Stimulated activated naive CD8-positive, alpha-beta T cell treated with anti-CD3 and anti-CD28 coated beads, Interleukin-15, Interleukin-2, amounts not matched to agents 100 ng/mL and 50 ng/mL, for 24 hours (primary cell): Measurements from ENCODE around the gene SGF29.
"Not testable (repeated sequence)": the region's sequence is repeated elsewhere in the genome, so short reads cannot be mapped to it uniquely, and the experiment has no call there.

ENCODE experiments used
- H3K27ac Mint-ChIP-seq: one replicate; pipeline ENCODE4 v1.8.0; 2021; ENCODE audit warnings: mild to moderate bottlenecking, mixed read lengths
- H3K27me3 Mint-ChIP-seq: one replicate; pipeline ENCODE4 v1.8.0; 2021; ENCODE audit warnings: mixed read lengths
- H3K36me3 Mint-ChIP-seq: one replicate; pipeline ENCODE4 v1.8.0; 2021; ENCODE audit warnings: low read depth, mixed read lengths
- H3K4me1 Mint-ChIP-seq: one replicate; pipeline ENCODE4 v1.8.0; 2021; ENCODE audit warnings: low read depth, mixed read lengths
- H3K4me3 Mint-ChIP-seq: one replicate; pipeline ENCODE4 v1.8.0; 2021; ENCODE audit warnings: mild to moderate bottlenecking, mixed read lengths
- H3K9me3 Mint-ChIP-seq: one replicate; pipeline ENCODE4 v1.8.0; 2021; ENCODE audit warnings: mixed read lengths

The SGF29 gene

DNA sequence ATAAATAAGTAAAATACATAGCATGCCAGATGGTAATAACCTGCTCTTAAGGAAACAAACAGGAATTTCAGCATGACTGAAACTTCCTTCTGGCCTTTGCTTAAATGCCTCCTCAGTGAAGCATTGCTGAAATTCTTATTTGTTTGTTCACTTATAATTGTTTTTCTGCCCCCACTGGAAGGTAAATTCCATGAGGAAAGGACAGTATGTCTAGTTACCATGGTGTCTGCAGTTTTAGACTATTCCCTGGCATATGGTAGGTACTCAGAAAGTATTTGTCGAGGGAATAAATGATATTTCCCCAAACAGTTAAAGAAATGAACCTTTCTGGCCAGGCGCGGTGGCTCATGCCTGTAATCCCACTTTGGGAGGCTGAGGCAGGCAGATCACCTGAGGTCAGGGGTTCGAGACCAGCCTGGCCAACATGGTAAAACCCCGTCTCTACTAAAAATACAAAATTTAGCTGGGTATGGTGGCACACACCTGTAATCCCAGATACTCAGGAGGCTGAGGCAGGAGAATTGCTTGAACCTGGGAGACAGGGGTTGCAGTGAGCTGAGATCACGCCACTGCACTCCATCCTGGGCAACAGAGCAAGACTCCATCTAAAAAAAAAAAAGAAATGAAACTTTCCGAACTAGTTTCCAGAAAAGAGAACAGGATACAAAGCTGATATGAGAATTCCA lies 26.5 kb upstream of the SGF29 start:
- not testable (repeated sequence) for H3K36me3 Mint-ChIP-seq, H3K4me3 Mint-ChIP-seq, H3K27ac Mint-ChIP-seq, H3K9me3 Mint-ChIP-seq, H3K27me3 Mint-ChIP-seq
- peaks cover 10% of the 10 kb centered on the region for H3K4me1 Mint-ChIP-seq

GRCh38 chr16:28527985-28528384 lies 25.7 kb upstream of the SGF29 start:
- no peak overlapping the region for H3K27ac Mint-ChIP-seq
- no peaks in the 10 kb centered on the region for H3K27me3 Mint-ChIP-seq
- H3K36me3 Mint-ChIP-seq: no peaks in the 10 kb centered on the region
- no peak overlapping the region for H3K4me3 Mint-ChIP-seq
- H3K4me1 Mint-ChIP-seq: peaks cover 7% of the 10 kb centered on the region
- no peaks in the 10 kb centered on the region for H3K9me3 Mint-ChIP-seq

DNA sequence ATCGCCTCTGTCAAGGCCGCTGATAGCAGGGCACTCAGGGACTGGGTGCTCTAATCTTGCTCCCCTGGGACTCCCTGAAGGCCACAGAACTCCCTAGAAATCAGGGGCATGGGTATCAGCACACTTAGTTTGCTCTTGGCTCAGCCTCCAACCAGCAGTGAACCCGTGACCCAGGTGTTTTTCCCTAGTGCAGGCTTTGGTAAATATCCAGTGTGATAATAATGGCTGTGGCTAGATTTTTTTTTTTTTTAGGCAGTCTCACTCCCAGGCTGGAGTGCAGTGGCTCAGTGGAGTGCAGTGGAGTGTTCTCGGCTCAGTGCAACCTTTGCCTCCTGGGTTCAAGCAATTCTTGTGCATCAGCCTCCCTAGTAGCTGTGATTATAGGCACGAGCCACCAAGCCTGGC lies 25.3 kb upstream of the SGF29 start:
- no peak overlapping the region for H3K4me3 Mint-ChIP-seq
- H3K9me3 Mint-ChIP-seq: no peaks in the 10 kb centered on the region
- H3K4me1 Mint-ChIP-seq: peaks cover 6% of the 10 kb centered on the region
- H3K36me3 Mint-ChIP-seq: no peaks in the 10 kb centered on the region
- no peak overlapping the region for H3K27ac Mint-ChIP-seq
- H3K27me3 Mint-ChIP-seq: no peaks in the 10 kb centered on the region

DNA sequence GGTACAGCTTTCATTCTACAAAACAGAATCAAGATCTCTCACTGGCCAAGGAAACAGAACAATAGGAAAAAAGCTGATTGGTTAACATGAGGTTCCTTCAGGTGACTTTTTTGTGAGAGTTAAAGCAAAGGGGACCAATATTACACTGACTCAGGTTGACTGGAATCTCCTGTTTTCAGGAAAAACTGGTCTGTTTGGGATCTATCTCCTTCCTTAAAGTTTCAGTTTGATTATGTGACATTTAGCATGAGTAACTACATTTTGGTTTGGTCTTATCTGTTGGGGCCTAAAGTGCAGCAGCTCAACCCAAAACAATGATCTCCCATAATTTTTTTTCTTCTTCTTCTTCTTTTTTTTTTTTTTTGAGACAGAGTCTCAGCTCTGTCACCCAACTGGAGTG lies 24.6 kb upstream of the SGF29 start:
- no peaks in the 10 kb centered on the region for H3K36me3 Mint-ChIP-seq
- H3K9me3 Mint-ChIP-seq: no peaks in the 10 kb centered on the region
- peaks cover 10% of the 10 kb centered on the region for H3K4me1 Mint-ChIP-seq
- H3K27ac Mint-ChIP-seq: no peak overlapping the region
- H3K27me3 Mint-ChIP-seq: no peaks in the 10 kb centered on the region
- no peak overlapping the region for H3K4me3 Mint-ChIP-seq

GRCh38 chr16:28531777-28532744 lies 21.7 kb upstream of the SGF29 start:
- Mint-ChIP-seq H3K4me1 (peaks cover 22% of the 10 kb centered on the region), H3K4me3 (no peak overlapping the region), H3K9me3 (no peaks in the 10 kb centered on the region), H3K27ac (no peak overlapping the region), H3K36me3 (no peaks in the 10 kb centered on the region), H3K27me3 (no peaks in the 10 kb centered on the region)

DNA sequence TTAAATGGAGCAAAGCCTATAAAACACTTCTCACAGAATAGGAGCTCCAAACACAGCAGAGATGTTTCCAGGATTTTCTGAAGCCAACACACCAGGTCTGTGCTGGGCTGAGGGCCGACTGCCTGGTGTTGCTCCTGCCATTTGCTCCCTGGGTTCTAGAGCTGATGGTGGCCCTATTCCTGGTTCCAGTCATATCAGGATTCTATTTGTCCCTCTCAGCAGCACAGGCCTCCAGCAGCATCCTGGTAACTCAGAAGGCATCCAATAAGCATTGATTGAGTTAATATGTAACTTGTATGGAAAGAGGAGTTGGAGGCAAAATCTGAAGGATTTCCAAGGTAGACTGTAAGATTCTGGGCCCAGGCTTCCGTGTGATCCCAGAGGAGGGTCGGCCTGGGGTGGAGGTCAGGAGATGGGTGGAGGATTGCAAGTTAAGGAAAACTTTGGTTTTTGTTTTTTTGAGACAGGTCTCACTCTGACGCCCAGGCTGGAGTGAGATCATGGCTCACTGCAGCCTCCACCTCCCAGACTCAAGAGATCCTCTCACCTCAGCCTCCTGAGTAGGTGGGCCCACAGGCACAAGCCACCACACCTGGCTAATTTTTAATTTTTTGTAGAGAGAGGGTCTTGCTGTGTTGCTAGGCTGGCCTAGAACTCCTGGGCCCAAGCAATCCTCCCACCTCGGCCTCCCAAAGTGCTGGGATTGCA lies 20.6 kb upstream of the SGF29 start:
- Mint-ChIP-seq H3K27me3 (no peaks in the 10 kb centered on the region), H3K4me3 (no peak overlapping the region), H3K36me3 (no peaks in the 10 kb centered on the region), H3K9me3 (no peaks in the 10 kb centered on the region), H3K27ac (no peak overlapping the region), H3K4me1 (peaks cover 22% of the 10 kb centered on the region)

GRCh38 chr16:28534542-28535373 lies 19.0 kb upstream of the SGF29 start:
- Mint-ChIP-seq H3K36me3 (no peaks in the 10 kb centered on the region), H3K27ac (peak overlapping the region; percentile 7), H3K27me3 (no peaks in the 10 kb centered on the region), H3K4me1 (peaks cover 22% of the 10 kb centered on the region), H3K9me3 (no peaks in the 10 kb centered on the region), H3K4me3 (no peak overlapping the region)

DNA sequence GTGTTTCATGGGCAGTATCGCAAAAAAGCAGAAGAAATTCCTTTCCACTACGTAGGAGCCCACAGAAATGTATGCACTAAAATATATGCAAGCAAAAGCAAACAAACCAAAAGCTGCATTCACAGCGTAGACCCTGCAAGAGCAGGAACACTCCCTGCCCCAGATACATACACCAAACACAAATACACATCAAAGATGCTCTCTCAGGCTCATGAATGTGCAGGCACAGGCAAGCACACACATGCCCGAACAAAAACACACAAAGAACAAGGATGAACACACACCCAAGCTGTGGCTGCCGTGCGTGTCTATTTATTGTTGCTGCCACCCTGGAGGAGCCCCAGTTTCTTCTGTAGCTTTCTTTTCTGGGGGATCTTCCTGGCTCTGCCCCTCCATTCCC lies 16.6 kb upstream of the SGF29 start:
- no peak overlapping the region for H3K4me3 Mint-ChIP-seq
- no peaks in the 10 kb centered on the region for H3K9me3 Mint-ChIP-seq
- no peaks in the 10 kb centered on the region for H3K36me3 Mint-ChIP-seq
- H3K27ac Mint-ChIP-seq: no peak overlapping the region
- H3K27me3 Mint-ChIP-seq: no peaks in the 10 kb centered on the region
- peaks cover 22% of the 10 kb centered on the region for H3K4me1 Mint-ChIP-seq

DNA sequence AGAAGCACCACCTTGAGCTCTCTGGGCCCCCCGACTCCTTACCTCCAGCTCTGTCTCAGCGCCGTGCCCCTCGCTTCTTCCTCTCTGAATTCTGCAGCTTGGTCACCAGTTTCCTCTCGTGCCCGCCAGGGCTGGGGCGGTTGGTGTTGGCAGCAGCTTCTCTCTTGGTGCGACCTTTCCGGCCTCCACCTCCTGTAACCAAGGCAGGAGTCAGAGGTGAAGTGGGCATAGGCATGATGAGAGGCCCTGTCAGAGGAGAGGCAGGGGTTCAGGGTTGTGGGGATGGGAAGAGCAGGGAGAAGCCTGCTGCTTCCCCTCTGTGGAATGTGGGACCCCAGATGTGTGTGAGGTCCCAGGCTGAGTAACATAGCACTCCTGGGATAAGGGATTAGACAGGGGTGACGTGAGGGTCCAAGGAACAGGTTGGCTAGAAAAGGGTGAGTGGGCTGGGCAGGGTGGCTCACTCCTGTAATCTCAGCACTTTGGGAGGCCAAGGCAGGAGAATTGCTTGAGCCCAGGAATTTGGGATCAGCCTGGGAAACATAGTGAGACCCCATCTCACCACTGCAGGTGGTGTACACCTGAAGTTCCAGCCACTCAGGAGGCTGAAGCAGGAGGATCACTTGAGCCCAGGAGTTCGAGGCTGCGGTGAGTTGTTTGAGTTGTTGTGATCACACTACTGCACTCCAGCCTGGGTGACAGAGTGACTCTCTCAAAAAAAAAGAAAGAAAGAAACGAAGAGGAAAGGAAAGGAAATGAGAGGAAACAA lies 15.6 kb upstream of the SGF29 start:
- Mint-ChIP-seq H3K27ac (no peak overlapping the region), H3K36me3 (no peaks in the 10 kb centered on the region), H3K9me3 (no peaks in the 10 kb centered on the region), H3K4me3 (no peak overlapping the region), H3K4me1 (peaks cover 22% of the 10 kb centered on the region), H3K27me3 (no peaks in the 10 kb centered on the region)

DNA sequence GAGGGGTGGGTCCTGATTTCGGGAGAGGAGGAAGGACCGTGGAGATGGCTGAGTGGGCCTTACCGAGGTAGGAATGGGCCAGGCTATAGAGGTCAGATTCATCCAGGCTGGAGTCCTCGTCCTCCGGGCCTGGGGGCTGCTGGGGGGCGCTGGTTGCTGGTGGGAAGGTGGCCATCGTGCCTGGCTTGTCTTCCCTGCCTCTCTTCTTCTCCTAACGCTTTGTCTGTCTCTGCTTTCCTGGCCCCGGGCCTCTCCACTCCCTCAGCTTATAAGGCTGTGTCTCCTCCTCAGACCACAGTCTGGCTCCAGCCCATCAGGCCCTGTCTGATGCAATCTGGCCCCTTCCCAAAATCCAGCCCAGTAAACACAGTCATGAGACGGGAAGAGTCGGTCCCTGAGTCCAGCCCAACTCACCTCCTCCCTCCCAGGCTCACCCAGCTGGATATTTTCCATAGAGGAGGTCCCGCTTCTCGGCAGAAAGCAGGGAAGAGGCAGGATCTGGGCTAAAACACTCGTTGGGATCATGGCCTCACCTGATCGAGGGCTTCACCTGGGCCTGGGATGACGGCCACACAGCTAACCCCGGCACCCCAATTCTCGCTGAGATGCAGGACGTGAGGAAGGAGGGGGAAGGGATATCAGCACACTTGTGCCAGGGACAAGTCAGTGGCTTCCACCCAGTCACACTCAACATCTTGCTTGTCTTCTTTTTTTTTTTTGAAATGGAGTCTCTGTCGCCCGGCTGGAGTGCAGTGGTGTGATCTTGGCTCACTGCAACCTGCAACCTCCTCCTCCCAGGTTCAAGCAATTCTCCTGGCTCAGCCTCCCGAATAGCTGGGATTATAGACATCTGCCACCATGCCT lies 14.8 kb upstream of the SGF29 start, which contains the start of gene NUPR1:
Gene NUPR1 (minus strand): TSS at position 242 of the 864 bp plus-strand sequence. CDS start 67 bp downstream, at position 175.
- H3K9me3 Mint-ChIP-seq: no peaks in the 10 kb centered on the region
- no peaks in the 10 kb centered on the region for H3K36me3 Mint-ChIP-seq
- no peak within 1 kb of the TSS for H3K4me3 Mint-ChIP-seq
- H3K27ac Mint-ChIP-seq: no peak within 1 kb of the TSS
- no peaks in the 10 kb centered on the region for H3K27me3 Mint-ChIP-seq
- peaks cover 18% of the 10 kb centered on the region for H3K4me1 Mint-ChIP-seq

GRCh38 chr16:28540346-28540745 lies 13.4 kb upstream of the SGF29 start:
- peaks cover 4% of the 10 kb centered on the region for H3K4me1 Mint-ChIP-seq
- H3K9me3 Mint-ChIP-seq: no peaks in the 10 kb centered on the region
- no peak overlapping the region for H3K4me3 Mint-ChIP-seq
- H3K27me3 Mint-ChIP-seq: no peaks in the 10 kb centered on the region
- H3K36me3 Mint-ChIP-seq: no peaks in the 10 kb centered on the region
- H3K27ac Mint-ChIP-seq: no peak overlapping the region

DNA sequence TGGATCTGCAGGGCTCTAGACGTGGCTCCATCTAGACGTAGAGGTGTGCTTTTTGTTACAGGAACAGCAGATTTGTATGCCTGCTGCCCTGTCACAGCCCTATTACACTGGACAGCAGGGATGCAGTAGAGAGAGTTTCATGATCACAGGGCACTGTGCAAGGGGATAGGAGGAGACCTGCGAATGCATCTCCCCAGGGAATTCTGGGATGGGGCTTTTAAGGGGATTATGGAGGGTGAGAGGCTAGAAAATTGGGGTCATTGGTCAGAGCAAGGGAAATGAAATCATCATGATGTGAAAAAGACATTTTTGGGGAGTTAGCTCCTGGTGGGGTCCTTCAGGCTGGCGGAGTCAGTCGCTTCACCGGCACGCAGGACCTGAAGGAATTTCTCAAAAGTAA lies 11.1 kb upstream of the SGF29 start:
- Mint-ChIP-seq H3K4me3 (no peak overlapping the region), H3K4me1 (no peaks in the 10 kb centered on the region), H3K27me3 (no peaks in the 10 kb centered on the region), H3K36me3 (no peaks in the 10 kb centered on the region), H3K27ac (no peak overlapping the region), H3K9me3 (no peaks in the 10 kb centered on the region)

DNA sequence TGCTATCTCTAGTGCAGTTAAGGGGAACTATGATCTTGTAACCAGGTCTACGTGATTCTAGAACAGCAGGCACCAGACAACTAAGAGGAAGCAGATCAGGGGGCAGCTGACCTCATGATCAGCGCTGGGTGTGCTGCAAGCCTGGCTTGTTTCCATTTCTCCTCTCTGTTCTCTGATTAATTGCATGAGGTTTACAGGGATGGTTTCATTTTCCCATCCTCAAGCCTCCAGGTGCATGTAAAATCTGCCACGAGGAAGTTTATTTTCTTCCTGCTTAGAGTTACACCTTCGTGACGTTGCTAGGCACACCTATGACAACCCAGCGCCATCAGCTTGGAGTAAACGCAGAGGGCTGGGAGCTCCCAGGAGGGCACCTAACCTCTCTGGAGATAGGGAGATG lies 10.6 kb upstream of the SGF29 start:
- Mint-ChIP-seq H3K27me3 (no peaks in the 10 kb centered on the region), H3K36me3 (no peaks in the 10 kb centered on the region), H3K9me3 (no peaks in the 10 kb centered on the region), H3K4me3 (no peak overlapping the region), H3K27ac (no peak overlapping the region), H3K4me1 (no peaks in the 10 kb centered on the region)
